Measurements from ENCODE around the gene TLE7.

TLE7 gene

GRCh38 chr16:71479420-71479819 is 37.6 kb upstream of the TLE7 start:
- peak; percentile 39; the same call in 1 of the 2 replicates for TF ChIP-seq CTCF (IDR thresholded peaks at IDR 0.05)

DNA sequence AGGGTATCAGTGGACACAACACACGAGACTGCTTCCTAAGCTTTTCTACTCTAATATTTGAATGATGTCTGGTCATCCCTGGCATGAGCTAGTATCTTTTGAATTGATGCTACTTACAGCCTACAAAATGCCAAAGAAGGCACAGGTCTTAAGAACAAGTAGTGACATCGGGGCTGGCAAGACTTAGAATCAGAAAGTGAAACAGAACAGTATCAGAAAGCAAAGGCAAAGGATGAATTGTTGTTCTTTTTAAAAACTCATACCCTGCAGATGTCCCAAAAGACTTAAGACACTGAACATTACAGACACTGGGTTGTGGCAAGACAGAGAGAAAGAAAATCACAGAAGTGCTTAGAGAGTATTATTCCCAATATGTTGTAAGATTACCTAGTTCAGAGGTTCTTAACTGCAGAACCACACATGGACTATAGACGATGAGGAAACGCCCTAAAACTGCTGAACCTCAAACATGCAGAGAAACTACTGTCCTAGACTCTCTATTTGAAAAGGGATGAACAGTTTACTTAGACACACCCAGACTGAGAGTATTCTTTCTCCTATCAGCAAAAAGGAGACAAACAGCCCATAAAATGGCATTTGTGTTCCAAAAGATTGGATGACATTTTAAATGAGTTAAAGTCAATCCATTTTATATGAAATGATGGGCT is 34.7 kb upstream of the TLE7 start:
- TF ChIP-seq CTCF (IDR thresholded peaks at IDR 0.05): no peak

DNA sequence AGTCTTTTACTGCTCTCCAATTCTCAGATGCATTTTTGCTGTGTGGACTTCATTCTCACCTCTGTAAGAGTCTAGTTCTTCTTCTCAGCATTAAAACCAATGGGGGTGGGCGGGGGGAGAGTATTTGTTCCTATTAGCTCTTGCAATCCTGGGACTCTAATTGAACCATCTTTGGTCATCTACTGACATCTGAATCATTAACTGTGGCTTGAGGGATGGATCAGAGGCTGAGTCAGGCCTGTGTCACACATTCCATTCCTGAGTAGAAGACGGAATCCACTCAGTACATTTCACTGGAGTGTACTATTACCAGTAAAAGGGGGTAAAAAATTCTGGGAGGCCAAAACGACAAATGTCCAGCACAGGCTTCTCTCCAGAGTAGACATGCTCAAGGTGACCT is 33.0 kb upstream of the TLE7 start:
- TF ChIP-seq CTCF (IDR thresholded peaks at IDR 0.05): no peak

- no peak for TF ChIP-seq CTCF (IDR thresholded peaks at IDR 0.05)
These were observed 32.0 kb upstream of the TLE7 start for GRCh38 chr16:71473891-71474290.

DNA sequence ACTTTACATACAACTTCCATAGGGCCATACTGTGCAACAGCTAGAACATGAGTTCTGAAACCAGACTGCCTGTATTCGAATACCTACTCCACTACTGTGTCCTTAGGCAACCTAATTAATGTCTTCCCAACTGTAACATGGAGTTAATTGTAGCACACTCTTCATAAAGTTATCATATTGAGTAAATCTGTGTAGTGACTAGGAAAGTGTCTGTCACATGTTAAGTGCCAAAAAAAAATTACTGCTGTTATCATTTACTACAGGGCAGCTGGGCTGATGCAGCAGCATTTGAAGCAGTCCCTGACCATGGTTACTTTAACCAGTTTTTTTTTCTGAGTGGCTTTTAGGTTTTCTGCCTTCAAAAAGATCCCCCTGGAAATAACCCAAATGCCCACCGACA is 31.1 kb upstream of the TLE7 start:
- no peak for TF ChIP-seq CTCF (IDR thresholded peaks at IDR 0.05)

GRCh38 chr16:71472051-71472450 is 30.2 kb upstream of the TLE7 start:
- no peak for TF ChIP-seq CTCF (IDR thresholded peaks at IDR 0.05)

DNA sequence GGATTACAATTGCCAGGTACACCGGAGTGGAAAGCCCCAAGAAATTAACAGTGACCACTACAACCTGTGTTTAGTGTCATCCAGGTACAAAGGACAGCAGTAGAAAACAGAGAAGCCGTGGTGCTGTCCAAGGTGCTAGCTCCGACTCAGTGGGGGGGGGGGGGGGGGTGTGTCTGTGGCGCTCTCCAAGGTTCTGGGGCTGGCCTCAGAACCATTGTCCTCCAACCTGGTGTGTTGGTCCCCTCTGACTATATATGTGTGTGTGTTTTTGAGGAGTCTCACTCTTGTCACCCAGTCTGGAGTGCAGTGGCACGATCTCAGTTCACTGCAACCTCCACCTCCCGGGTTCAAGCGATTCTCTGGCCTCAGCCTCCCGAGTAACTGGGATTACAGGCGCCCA is 26.0 kb upstream of the TLE7 start:
- TF ChIP-seq CTCF (IDR thresholded peaks at IDR 0.05): no peak

GRCh38 chr16:71464231-71464630 is 22.4 kb upstream of the TLE7 start:
- no peak for TF ChIP-seq CTCF (IDR thresholded peaks at IDR 0.05)
